A673 (cell line): Measurements from ENCODE around the gene NCR1.
"Not testable (repeated sequence)": the region's sequence is repeated elsewhere in the genome, so short reads cannot be mapped to it uniquely, and the experiment has no call there.

Source experiments
- EZH2 ChIP-seq: fragments of 200-600 bp; sonication (generic); IDR thresholded peaks from 2 replicates; pipeline ENCODE4 v1.6.1; 2017; ENCODE audit warnings: borderline replicate concordance, low read depth, mild to moderate bottlenecking, mixed read lengths, antibody characterized with exemption, low read length; ENCODE audit not compliant: poor library complexity, severe bottlenecking
- TF ChIP-seq, protein P1 (sequence below): fragments of 300-800, 200-600 bp; sonication (generic); conservative IDR thresholded peaks from 2 replicates; pipeline ENCODE4 v1.5.1; 2017; ENCODE audit warnings: low read depth, mild to moderate bottlenecking, antibody characterized with exemption, low read length, moderate library complexity, mixed read lengths

DNA sequence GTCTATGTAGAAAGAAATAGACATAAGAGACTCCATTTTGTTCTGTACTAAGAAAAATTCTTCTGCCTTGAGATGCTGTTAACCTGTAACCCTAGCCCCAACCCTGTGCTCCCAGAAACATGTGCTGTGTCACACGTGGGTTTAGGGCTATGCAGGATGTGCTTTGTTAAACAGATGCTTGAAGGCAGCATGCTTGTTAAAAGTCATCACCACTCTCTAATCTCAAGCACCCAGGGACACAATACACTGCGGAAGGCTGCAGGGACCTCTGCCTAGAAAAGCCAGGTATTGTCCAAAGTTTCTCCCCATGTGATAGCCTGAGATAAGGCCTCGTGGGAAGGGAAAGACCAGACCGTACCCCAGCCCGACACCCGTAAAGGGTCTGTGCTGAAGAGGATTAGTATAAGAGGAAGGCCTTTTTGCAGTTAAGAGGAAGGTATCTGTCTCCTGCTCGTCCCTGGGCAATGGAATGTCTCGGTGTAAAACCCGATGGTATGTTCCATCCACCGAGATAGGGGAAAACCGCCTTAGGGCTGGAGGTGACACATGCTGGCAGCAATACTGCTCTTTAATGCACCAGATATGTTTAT, 37.9 kb downstream of the NCR1 start:
- TF ChIP-seq, protein P1, sequence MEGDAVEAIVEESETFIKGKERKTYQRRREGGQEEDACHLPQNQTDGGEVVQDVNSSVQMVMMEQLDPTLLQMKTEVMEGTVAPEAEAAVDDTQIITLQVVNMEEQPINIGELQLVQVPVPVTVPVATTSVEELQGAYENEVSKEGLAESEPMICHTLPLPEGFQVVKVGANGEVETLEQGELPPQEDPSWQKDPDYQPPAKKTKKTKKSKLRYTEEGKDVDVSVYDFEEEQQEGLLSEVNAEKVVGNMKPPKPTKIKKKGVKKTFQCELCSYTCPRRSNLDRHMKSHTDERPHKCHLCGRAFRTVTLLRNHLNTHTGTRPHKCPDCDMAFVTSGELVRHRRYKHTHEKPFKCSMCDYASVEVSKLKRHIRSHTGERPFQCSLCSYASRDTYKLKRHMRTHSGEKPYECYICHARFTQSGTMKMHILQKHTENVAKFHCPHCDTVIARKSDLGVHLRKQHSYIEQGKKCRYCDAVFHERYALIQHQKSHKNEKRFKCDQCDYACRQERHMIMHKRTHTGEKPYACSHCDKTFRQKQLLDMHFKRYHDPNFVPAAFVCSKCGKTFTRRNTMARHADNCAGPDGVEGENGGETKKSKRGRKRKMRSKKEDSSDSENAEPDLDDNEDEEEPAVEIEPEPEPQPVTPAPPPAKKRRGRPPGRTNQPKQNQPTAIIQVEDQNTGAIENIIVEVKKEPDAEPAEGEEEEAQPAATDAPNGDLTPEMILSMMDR = not testable (repeated sequence)
- not testable (repeated sequence) for TF ChIP-seq EZH2
